Measurements from ENCODE around the gene WAC. TPM values are rescaled to one million over a fixed set of nuclear protein-coding genes. Genes with fewer than 3 reads are reported as not detected.

Gene WAC
- total and polyA plus RNA-seq, 9 of the 15 experiments (the other 6 are each of a cell fraction or from before 2014, with no cell fraction given) = 24.8 to 123 (median 78.2) TPM

GRCh38 chr10:28570598-28570997 is 37.7 kb downstream of the WAC start:
- Histone ChIP-seq H3K4me1 (replicated peaks in 1 of 2; ENCODE audit: control insufficient read depth in 2 of 2, insufficient read depth in 2 of 2, low read length in 2 of 2) (peaks cover 3 to 11% of the 10 kb centered on the region in 2 experiments; a peak in 4 of 5 replicates), H3K36me3 (ENCODE audit: control insufficient read depth, insufficient read depth, low read length) (peaks cover 86% of the 10 kb centered on the region), H4K20me1 (replicated peaks; ENCODE audit: control insufficient read depth, insufficient read depth, low read length) (peaks cover 43% of the 10 kb centered on the region; the same call in 1 of the 2 replicates), H3K9ac (ENCODE audit: insufficient read depth in 1 of 2, low read depth in 2 of 2, low read length in 2 of 2) (no peak overlapping the region), H3K9me3 (replicated peaks; ENCODE audit: control insufficient read depth, insufficient read depth, low read depth, low read length) (no peaks in the 10 kb centered on the region), H2AFZ (ENCODE audit: low read depth, low read length) (no peak overlapping the region), H3K4me3 (no peak overlapping the region), H3K9me1 (ENCODE audit: control insufficient read depth, insufficient read depth, low read length) (no peaks in the 10 kb centered on the region), H3K4me2 (ENCODE audit: insufficient read depth, low read length) (no peak overlapping the region), H3K79me2 (ENCODE audit: control insufficient read depth, insufficient read depth, low read length) (peaks cover 100% of the 10 kb centered on the region), H3K27me3 (ENCODE audit: control insufficient read depth in 2 of 2, insufficient read depth in 2 of 2, low read length in 2 of 2) (no peaks in the 10 kb centered on the region), H3K27ac (ENCODE audit: extremely low read depth, low read depth, low read length) (no peak overlapping the region)
- WGBS (ENCODE audit: insufficient coverage, low coverage, missing lambda C conversion rate) = 100% methylated on average over 1 of the region's 1 CpG
- FAIRE-seq (no peak), ATAC-seq (no peak), DNase-seq (ENCODE audit: extremely low read depth in 1 of 4, low spot score in 3 of 4) (no peak)
- intact Hi-C loops (cut with micrococcal nuclease) = no loop called here
- TF ChIP-seq PCBP1 (IDR thresholded peaks at IDR 0.05; ENCODE audit: low read depth, low read length, poor library complexity, severe bottlenecking) = no peak
- TF ChIP-seq NR3C1 (CRISPR knock-in tag; IDR thresholded peaks at IDR 0.05) = no peak
- no peak for TF ChIP-seq JUNB (CRISPR knock-in tag; conservative IDR thresholded peaks at IDR 0.05)
- TF ChIP-seq NR2C1 (IDR thresholded peaks at IDR 0.05) = no peak
- no peak for TF ChIP-seq NR2C1 (tag; IDR thresholded peaks at IDR 0.05)
- TF ChIP-seq SRSF1 (IDR thresholded peaks at IDR 0.05; ENCODE audit: low read depth, low read length) = no peak
- TF ChIP-seq CSDE1 (IDR thresholded peaks at IDR 0.05) = no peak
- TF ChIP-seq ZHX1 (conservative IDR thresholded peaks at IDR 0.05; ENCODE audit: low read length) = no peak
- no peak for TF ChIP-seq KLF10 (CRISPR knock-in tag; IDR thresholded peaks at IDR 0.05)
- no peak for TF ChIP-seq SUPT5H (IDR thresholded peaks at IDR 0.05)
- in situ Hi-C loops (cut with MboI) = no loop called here
- BruUV-seq (replicated peaks) = no TSS peak
- CTCF ChIA-PET (ENCODE audit: low intra/inter-chr PET ratio) = no interaction called here
- POLR2A ChIA-PET = no interaction called here

Measured in K562 (cell line).